Measurements from ENCODE around the gene FEM1A.
"Not testable (repeated sequence)": the region's sequence is repeated elsewhere in the genome, so short reads cannot be mapped to it uniquely, and the experiment has no call there.

FEM1A gene, protein sequence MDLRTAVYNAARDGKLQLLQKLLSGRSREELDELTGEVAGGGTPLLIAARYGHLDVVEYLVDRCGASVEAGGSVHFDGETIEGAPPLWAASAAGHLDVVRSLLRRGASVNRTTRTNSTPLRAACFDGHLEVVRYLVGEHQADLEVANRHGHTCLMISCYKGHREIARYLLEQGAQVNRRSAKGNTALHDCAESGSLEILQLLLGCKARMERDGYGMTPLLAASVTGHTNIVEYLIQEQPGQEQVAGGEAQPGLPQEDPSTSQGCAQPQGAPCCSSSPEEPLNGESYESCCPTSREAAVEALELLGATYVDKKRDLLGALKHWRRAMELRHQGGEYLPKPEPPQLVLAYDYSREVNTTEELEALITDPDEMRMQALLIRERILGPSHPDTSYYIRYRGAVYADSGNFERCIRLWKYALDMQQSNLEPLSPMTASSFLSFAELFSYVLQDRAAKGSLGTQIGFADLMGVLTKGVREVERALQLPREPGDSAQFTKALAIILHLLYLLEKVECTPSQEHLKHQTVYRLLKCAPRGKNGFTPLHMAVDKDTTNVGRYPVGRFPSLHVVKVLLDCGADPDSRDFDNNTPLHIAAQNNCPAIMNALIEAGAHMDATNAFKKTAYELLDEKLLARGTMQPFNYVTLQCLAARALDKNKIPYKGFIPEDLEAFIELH

DNA sequence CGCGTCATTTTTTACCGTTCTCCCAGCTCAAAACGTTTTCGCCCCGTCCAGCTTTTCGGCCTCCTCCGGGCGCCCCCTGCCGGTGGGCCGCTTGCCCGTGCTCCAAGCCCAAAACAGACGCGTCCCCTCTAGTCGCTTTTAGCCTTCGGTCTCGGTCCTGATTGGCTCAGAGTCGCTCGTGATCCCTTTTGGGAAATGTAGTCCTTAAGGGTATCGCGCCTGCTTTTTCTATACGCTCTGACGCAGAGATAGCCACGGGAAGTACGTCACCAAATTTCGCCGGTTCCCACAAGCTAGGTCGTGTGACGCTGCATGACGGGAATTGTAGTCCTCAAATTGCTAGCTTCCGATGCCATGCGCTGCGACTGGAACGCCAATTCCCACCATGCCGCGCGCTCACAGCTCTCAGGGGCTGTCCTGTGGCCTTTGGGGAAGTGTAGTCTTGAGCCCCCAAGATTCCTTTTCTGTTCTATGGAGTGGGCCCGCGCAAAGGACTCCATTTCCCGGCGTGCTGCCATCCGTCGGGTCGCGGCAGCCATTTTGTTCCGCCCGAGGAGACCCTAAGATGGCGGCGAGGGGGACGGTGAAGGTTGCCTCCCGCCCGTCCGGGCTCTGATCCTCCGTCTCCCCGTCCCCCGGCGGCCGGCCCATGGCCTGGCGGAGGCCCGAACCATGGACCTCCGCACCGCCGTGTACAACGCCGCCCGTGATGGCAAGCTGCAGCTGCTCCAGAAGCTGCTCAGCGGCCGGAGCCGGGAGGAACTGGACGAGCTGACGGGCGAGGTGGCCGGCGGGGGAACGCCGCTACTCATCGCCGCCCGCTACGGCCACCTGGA lies at the start of gene FEM1A:
Gene FEM1A, plus strand, starts transcription at position 552 of the 836 bp plus-strand sequence. Its CDS starts 121 bp downstream, at position 673.
- DNase-seq, result peak; percentile 99 to 100

GRCh38 chr19:4742723-4743646 lies 48.5 kb upstream of the FEM1A start:
- DNase-seq, result peak; percentile 94 to 97

GRCh38 chr19:4744451-4745174 lies 46.9 kb upstream of the FEM1A start:
- DNase-seq, result no peak

GRCh38 chr19:4745175-4745574 lies 46.4 kb upstream of the FEM1A start:
- not testable (repeated sequence) for DNase-seq

GRCh38 chr19:4745986-4746385 lies 45.5 kb upstream of the FEM1A start:
- DNase-seq, result no peak

DNA sequence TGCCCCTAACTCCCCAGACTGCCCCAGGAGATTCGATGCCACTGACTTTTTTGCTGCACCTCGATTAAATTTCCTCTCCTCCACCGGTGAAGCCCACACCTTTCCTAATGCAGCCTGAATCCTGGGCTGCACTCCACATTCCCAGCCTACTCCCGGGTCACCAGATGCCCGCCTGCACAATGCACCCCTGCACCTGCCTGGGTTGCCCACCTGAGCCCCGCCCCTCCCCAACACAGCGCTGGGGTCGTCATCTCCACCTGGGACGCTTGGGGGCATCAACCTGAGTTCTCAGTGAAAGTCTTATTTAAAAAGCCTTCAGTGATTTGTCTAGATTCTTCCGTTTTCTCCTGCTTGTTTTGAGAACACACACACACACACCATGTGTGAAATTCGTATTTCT lies 43.3 kb upstream of the FEM1A start:
- no peak for DNase-seq

- DNase-seq, result peak; percentile 35 to 59
Measured at GRCh38 chr19:4748589-4748988, 42.9 kb upstream of the FEM1A start.

- DNase-seq, result no peak
Measured at GRCh38 chr19:4749870-4750590, 41.5 kb upstream of the FEM1A start.

DNA sequence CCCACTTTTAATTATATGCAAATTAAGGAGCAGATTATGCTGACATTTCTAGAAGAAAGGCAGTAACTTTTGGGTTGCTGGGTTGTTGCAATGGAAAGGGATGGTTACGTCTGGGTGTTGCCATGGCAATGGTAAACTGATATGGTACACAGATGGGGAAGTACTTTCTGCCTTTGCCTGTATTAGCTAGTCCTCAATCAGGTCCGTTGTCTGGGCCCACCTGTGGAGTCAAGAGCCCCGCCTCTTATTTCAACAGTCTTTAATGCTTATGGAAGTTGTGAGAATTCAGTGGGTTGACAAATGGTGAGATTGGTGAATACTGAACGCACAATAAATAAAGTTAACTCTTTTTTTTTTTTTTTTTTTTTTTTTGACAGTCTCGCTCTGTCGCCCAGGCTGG lies 37.3 kb upstream of the FEM1A start:
- DNase-seq, result no peak

DNA sequence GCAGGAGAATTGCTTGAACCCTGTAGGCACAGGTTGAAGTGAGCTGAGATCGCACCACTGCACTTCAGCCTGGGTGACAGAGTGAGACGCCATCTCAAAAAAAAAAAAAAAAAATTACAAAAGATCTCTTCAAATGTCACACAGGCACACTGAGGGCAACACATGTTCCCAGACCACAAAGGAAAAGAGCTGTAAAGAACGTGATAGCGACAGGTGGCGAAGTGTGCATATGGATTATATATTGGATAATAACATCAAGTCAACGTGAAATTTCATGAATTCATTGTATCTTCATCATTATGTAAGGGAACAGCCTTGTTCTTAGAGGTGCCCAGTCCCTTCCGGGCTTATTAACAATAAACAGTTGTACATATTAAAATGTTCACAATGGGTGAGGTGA lies 36.1 kb upstream of the FEM1A start:
- DNase-seq, result no peak

DNA sequence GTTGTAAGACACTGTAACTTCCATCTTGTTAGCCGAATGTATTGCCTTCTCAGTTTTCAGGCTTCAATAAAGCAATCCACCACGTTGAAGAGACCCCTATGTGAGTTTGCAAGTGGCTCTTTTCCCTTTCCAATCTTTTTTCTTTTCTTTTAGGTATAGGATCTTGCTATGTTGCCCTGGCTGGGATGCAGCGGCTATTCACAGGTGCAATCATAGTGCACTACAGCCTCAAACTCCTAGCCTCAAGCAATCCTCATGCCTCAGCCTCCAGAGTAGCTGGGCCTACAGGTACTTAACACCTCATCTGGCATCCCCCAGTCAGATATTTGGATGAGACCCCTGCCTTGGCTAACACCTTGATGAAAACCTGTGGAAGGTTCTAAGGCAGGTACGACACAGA lies 33.5 kb upstream of the FEM1A start:
- DNase-seq, result no peak

DNA sequence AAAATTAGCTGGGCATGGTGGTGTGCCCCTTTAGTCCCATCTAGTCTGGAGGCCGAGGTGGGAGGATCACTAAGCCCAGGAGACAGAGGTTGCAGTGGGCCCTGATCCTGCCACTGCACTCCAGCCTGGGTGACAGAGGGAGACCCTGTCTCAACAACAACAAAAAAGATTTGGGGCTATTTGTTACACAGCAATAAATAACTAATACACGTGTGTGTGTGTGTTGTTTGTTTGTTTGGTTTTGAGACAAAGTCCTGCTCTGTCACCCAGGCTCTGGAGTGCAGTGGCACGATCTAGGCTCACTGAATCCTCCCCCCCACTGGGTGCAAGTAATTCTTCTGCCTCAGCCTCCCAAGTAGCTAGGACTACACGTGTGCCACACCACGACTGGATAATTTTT lies 32.9 kb upstream of the FEM1A start:
- no peak for DNase-seq

DNA sequence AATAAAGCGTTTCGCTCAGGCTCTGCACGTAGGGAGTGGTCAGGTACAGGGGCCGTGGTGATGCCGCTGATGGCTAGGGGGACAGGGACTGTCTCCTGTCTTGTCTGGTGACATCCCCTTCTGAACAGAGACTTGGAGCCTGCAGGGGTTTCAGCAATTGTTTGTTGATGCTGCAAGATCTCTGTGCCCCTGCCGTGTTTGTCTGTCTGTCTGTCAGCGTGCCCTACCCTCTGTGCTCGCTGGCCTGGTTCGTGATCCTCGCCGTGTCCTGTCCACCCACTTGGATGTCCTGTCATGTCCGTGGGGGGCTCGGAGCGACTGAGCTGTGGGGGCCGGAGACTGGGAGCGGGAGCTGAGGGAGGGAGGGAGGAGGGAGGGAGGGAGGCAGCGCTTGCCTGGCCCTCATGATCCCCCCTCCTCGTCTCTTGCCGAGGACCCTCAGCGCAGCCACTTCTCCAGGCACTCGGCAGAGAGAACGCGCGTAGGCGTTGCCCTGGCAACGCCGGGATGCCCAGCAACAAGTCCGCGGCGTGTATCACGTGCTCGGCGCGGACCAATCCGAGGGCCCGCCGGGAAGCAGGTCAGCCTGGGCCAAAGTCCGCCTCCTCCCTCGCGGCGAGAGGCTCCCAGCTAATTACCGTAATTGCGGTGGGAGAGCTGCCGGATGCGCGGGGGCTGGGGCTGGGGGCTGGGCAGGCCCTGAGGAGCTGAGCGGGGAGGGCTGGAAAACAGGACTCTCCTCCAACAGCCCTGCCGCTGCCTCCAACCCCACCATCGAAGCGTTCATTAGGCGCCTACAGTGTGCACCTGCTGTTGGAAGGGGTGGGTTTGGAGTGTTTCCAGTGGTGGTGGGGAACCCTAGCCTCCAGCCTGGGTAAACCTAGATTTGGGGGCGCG lies 31.9 kb upstream of the FEM1A start:
- DNase-seq, result peak; percentile 95 to 97

DNA sequence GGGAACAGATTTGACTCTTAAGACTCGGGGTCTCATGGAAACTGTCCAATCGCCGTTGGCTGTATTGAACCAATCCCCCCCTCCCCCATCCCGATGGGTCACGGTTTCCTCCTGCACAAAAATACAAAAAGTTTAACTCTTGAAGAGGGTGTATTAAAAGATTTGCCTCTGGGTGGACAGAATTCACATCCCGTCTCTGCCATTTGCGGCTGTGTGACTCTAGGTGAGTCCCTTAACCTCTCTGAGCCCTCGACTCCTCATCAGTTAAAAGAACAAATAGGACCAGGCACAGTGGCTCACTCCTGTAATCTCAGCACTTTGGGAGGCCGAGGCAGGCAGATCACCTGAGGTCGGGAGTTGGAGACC lies 31.3 kb upstream of the FEM1A start:
- DNase-seq, result no peak

- DNase-seq, result no peak
Measured at GRCh38 chr19:4763021-4763420, 28.5 kb upstream of the FEM1A start.

- DNase-seq, result no peak
Measured at GRCh38 chr19:4764393-4764660, 27.2 kb upstream of the FEM1A start.

DNA sequence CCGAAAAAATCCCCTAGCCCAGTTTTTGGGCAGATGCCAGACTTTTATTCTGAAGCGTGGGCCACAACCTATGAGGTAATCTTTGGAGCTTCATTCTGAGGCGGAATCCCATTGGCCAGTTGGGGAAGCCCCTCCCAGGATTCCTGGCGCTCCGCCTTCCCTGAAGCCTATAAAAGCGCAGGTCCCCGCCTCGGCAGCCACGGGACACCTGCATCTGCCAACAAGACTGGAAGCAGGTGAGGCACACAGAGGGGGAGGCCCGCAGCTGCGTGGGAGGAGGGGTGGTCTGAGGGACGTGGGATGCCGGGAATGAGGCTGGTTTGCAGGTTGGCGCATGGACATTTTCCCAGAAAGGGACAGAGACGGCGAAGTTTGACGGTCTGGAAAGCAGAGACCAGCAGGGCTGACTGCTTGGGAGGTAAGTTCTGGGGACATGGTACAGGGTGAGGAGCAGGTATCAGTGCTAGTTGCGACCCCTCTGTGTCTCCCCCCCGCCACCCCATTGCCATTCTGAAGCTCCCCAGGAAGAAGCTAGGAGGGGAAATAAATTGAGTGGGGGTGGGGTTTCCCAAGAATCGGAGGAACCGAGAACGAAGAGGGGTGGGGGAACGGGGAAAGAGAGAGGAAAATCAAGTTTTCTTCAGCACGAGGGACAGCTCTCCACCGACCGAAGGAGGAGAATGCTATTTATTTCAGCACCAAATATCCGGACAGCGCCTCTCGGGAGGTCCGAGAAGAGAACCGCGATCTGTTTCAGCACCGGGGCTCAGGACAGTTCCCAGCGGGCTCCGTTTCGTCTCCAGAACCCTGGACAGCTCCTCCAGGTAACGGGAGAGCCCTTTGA lies 22.4 kb upstream of the FEM1A start:
- DNase-seq, result peak; percentile 94

- DNase-seq, result no peak
Measured at GRCh38 chr19:4772566-4772965, 19.0 kb upstream of the FEM1A start.

GRCh38 chr19:4773047-4773640 lies 18.4 kb upstream of the FEM1A start:
- DNase-seq, result no peak
